ENCODE data around the gene GLI3. TPM values are rescaled to one million over a fixed set of nuclear protein-coding genes. Genes with fewer than 3 reads are reported as not detected.

GLI3 gene
- total and polyA plus RNA-seq, 10 donors = 0.17 to 9.2 (median 1.8) TPM

DNA sequence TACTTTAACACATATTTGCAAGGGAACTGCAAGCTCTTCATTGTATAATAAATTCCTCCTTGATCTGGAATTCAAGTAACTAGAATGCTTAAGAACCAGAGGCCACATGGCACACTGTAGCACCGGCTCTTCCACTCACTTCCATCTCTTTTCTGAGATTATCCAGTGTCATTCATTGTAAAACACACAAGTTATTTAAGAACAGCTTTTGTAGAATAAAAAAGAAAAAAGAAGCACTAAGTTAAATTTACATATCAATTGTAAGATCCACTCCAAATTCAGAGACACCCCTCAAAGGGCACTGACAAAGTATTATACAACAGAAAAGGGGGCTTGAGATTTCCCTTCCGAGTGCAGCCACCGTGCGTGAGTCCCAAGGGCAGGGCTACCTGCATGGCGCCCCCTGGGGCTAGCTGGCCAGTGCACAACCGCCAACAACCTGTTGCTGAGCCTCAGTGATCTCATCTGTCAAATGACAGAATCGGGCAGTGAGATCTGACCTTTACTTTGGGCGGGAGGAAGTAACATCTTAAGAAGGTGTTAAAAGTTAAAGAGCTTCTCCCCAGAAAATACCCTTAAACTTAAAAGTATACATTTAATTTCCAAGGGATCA is 12.5 kb downstream of the GLI3 start:
- 77 to 87% (median 83%) methylated on average over 8 of the region's 8 CpGs for WGBS, 5 donors
- TF ChIP-seq, protein P1, sequence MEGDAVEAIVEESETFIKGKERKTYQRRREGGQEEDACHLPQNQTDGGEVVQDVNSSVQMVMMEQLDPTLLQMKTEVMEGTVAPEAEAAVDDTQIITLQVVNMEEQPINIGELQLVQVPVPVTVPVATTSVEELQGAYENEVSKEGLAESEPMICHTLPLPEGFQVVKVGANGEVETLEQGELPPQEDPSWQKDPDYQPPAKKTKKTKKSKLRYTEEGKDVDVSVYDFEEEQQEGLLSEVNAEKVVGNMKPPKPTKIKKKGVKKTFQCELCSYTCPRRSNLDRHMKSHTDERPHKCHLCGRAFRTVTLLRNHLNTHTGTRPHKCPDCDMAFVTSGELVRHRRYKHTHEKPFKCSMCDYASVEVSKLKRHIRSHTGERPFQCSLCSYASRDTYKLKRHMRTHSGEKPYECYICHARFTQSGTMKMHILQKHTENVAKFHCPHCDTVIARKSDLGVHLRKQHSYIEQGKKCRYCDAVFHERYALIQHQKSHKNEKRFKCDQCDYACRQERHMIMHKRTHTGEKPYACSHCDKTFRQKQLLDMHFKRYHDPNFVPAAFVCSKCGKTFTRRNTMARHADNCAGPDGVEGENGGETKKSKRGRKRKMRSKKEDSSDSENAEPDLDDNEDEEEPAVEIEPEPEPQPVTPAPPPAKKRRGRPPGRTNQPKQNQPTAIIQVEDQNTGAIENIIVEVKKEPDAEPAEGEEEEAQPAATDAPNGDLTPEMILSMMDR (IDR thresholded peaks at IDR 0.05 in 8 of 11, conservative IDR thresholded peaks at IDR 0.05 in 3 of 11) = no peak
- TF ChIP-seq POLR2AphosphoS5 (IDR thresholded peaks at IDR 0.05) (no peak), POLR2A (IDR thresholded peaks at IDR 0.05) (no peak)
- no peaks in the 10 kb centered on the region for H3K9me3 ChIP-seq
- peaks cover 0 to 37% (median 18%) of the 10 kb centered on the region in 7 donors for H3K27me3 ChIP-seq (replicated peaks in 1 of 7)
- no peaks in the 10 kb centered on the region for H3K36me3 ChIP-seq
- no peak for DNase-seq
- H3K4me3 ChIP-seq = no peak overlapping the region
- no peak overlapping the region for H3K27ac ChIP-seq
- H3K4me1 ChIP-seq = peaks cover 0 to 12% (median 6%) of the 10 kb centered on the region in 6 donors
- intact Hi-C loops (cut with DNase I; ENCODE audit: low total_unique reads) = no loop called here

DNA sequence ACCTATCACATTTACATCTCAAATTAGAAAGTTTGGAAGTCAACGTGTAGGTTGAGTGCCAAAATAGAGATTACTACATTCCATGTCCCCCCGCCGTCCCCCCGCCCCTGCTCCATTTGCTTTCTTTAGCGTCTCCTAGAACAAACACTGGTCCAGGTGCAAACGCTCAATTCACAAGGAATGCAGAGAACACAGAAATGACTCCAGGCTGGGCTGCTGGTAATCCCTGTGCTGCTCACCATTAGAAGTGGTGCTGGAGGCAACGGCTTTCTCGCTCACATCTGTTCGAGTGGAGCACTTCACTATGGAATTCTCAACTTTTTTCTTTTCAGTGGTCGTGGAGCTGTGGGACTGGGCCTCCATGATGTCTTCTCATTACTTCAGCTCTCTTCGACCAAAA is 14.1 kb downstream of the GLI3 start:
- TF ChIP-seq POLR2AphosphoS5 (IDR thresholded peaks at IDR 0.05) (no peak), POLR2A (IDR thresholded peaks at IDR 0.05) (no peak)
- TF ChIP-seq, protein P1 (IDR thresholded peaks at IDR 0.05 in 8 of 11, conservative IDR thresholded peaks at IDR 0.05 in 3 of 11) = no peak
- no peak for DNase-seq
- whole genome bisulfite sequencing, 5 donors = 77 to 84% (median 83%) methylated on average over 11 of the region's 11 CpGs
- Histone ChIP-seq H3K27me3 (replicated peaks in 1 of 7) (peaks cover 0 to 21% (median 3%) of the 10 kb centered on the region in 7 donors), H3K27ac (no peak overlapping the region), H3K36me3 (no peaks in the 10 kb centered on the region), H3K4me1 (peaks cover 0 to 6% (median 3%) of the 10 kb centered on the region in 6 donors), H3K4me3 (no peak overlapping the region), H3K9me3 (no peaks in the 10 kb centered on the region)
- intact Hi-C loops (cut with DNase I; ENCODE audit: low total_unique reads) = no loop called here

DNA sequence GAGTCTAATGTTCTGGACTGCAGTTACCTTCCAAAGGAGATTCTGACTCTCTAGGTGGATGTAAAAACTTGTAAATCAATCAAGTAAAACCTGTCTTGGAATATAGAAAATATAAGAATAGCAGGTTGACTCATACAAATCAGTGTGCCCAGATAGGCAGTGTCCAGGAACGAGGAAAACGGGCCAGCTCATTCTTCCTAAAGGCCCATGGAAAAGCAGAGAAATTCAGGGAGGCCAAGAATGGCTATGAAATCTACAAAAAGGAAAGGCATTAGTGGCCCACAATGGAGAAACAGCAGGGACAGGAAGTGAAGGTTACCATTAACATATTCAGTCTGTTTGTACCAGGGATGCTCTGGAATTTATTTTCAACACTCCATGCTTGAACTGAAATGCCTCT is 14.9 kb downstream of the GLI3 start:
- Histone ChIP-seq H3K27ac (no peak overlapping the region), H3K4me3 (no peak overlapping the region), H3K4me1 (no peaks in the 10 kb centered on the region), H3K9me3 (no peaks in the 10 kb centered on the region), H3K36me3 (no peaks in the 10 kb centered on the region), H3K27me3 (replicated peaks in 1 of 7) (peaks cover 0 to 13% (median 0%) of the 10 kb centered on the region in 7 donors)
- intact Hi-C loops (cut with DNase I; ENCODE audit: low total_unique reads) = no loop called here
- DNase-seq = no peak
- TF ChIP-seq, protein P1 (IDR thresholded peaks at IDR 0.05 in 8 of 11, conservative IDR thresholded peaks at IDR 0.05 in 3 of 11) = no peak
- no peak for TF ChIP-seq POLR2A (IDR thresholded peaks at IDR 0.05)
- no peak for TF ChIP-seq POLR2AphosphoS5 (IDR thresholded peaks at IDR 0.05)
- WGBS, 5 donors = 84 to 94% (median 86%) methylated on average over 2 of the region's 2 CpGs

DNA sequence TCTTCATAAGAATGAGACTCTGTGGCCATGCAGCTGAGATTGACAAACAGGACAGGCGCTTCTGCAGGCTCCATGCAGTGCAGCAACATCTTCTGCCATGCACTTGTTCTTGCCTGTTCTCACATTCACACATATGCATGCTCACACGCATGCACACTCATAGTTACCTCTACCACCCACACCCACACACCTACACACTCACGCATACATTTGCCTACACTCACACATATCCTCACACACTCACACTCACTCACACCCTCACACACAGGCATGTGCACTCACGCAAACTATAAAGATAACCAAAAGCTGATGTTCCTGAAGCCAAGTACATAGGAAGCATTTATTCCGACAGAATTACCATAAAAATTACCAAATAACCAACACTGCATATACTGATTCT is 15.7 kb downstream of the GLI3 start:
- Histone ChIP-seq H3K9me3 (no peaks in the 10 kb centered on the region), H3K27ac (no peak overlapping the region), H3K27me3 (replicated peaks in 1 of 7) (peaks cover 0 to 7% (median 0%) of the 10 kb centered on the region in 7 donors), H3K36me3 (no peaks in the 10 kb centered on the region), H3K4me1 (no peaks in the 10 kb centered on the region), H3K4me3 (no peak overlapping the region)
- 88 to 96% (median 93%) methylated on average over 5 of the region's 5 CpGs for WGBS, 5 donors
- no peak for TF ChIP-seq POLR2AphosphoS5 (IDR thresholded peaks at IDR 0.05)
- no peak for TF ChIP-seq POLR2A (IDR thresholded peaks at IDR 0.05)
- TF ChIP-seq, protein P1 (IDR thresholded peaks at IDR 0.05 in 8 of 11, conservative IDR thresholded peaks at IDR 0.05 in 3 of 11) = no peak
- no peak for DNase-seq
- intact Hi-C loops (cut with DNase I; ENCODE audit: low total_unique reads) = no loop called here

Data from spleen (tissue), 11 donors.